ENCODE measurements around the gene TBC1D10A. TPM values are rescaled to one million over a fixed set of nuclear protein-coding genes. Genes with fewer than 3 reads are reported as not detected.

The TBC1D10A gene
- total RNA-seq, 4 donors from 2014 or later: 46.8 to 63.9 (median 52.1) TPM

- peak overlapping the region; percentile 36 to 66 (median 55) for H3K4me3 ChIP-seq
- no peak for DNase-seq (ENCODE audit: low spot score in 2 of 2)
- no peaks in the 10 kb centered on the region for H3K9me3 ChIP-seq
- no peaks in the 10 kb centered on the region for H3K36me3 ChIP-seq
- H3K27ac ChIP-seq: peak overlapping the region in 2 of 4 donors; percentile 10 to 32
- TF ChIP-seq POLR2A (IDR thresholded peaks at IDR 0.05) (no peak), EP300 (IDR thresholded peaks at IDR 0.05) (no peak)
- TF ChIP-seq, protein P1, sequence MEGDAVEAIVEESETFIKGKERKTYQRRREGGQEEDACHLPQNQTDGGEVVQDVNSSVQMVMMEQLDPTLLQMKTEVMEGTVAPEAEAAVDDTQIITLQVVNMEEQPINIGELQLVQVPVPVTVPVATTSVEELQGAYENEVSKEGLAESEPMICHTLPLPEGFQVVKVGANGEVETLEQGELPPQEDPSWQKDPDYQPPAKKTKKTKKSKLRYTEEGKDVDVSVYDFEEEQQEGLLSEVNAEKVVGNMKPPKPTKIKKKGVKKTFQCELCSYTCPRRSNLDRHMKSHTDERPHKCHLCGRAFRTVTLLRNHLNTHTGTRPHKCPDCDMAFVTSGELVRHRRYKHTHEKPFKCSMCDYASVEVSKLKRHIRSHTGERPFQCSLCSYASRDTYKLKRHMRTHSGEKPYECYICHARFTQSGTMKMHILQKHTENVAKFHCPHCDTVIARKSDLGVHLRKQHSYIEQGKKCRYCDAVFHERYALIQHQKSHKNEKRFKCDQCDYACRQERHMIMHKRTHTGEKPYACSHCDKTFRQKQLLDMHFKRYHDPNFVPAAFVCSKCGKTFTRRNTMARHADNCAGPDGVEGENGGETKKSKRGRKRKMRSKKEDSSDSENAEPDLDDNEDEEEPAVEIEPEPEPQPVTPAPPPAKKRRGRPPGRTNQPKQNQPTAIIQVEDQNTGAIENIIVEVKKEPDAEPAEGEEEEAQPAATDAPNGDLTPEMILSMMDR (IDR thresholded peaks at IDR 0.05): no peak
- peaks cover 0 to 8% of the 10 kb centered on the region in 2 donors for H3K27me3 ChIP-seq
- H3K4me1 ChIP-seq: peaks cover 0 to 59% (median 21%) of the 10 kb centered on the region in 4 donors
- WGBS, 2 donors: 27 to 28% methylated on average over 15 of the region's 15 CpGs
These were observed 79.8 kb downstream of the TBC1D10A start for GRCh38 chr22:30246814-30247376.

DNA sequence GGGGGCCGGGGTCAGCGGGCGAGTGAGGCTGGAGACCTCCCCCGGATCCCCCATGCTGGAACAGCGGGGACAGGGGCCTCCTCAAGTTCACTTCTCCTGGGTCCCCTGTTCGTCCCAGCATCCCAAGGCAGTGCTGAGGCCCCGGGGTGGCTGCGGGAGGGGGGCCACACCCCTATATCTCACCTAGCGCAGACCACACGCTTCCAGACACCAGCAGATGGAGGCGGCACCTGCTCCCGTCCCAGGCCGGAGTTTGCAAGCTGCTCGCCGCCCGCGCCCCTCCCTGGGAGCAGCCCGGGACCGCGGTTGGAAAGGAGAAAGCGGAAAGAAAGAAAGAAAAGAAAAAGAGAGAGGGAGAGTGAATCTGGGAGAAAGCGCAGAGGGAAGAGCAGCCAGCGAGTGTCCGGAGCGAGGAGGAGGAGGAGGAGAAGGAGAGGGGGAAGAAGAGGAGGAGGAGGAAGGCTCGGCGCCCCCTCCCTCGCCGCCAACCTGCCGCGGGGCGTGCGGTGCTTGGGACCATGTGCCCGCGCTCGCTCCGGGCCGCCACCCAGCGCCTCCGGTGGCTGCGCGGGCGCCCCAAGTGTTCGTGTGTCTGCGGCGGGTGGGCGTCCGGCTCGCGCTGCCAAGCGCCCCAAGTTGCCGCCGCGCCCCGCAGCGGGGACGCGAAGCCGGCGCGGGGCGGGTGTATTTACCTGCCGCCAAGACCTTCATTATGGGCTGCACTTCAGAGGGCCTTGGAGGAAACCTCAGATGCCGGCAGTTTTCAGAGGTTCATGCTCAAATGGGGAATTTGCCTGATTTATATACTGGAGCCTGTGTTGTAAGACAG, 80.5 kb downstream of the TBC1D10A start, which contains the start of gene LIF:
LIF (minus strand) TSS at position 775 of the 829 bp plus-strand sequence; CDS start at position 711, 64 bp downstream.
- peaks cover 0 to 55% (median 21%) of the 10 kb centered on the region in 4 donors for H3K4me1 ChIP-seq
- DNase-seq (ENCODE audit: low spot score in 2 of 2): no peak
- H3K27me3 ChIP-seq: peaks cover 0 to 8% of the 10 kb centered on the region in 2 donors
- TF ChIP-seq, protein P1 (IDR thresholded peaks at IDR 0.05): peak in 3 of 5 experiments; percentile 26 to 52 (median 32)
- TF ChIP-seq EP300 (IDR thresholded peaks at IDR 0.05) (no peak), POLR2A (IDR thresholded peaks at IDR 0.05) (no peak)
- peak within 1 kb of the TSS in 2 of 4 donors; percentile 60 to 62 for H3K27ac ChIP-seq
- peak within 1 kb of the TSS; percentile 36 to 66 (median 55) for H3K4me3 ChIP-seq
- 2% methylated on average over 43 to 47 of the region's 64 CpGs for WGBS, 2 donors
- H3K9me3 ChIP-seq: no peaks in the 10 kb centered on the region
- H3K36me3 ChIP-seq: no peaks in the 10 kb centered on the region

- H3K9me3 ChIP-seq: no peaks in the 10 kb centered on the region
- no peak for DNase-seq (ENCODE audit: low spot score in 2 of 2)
- peaks cover 0 to 47% (median 21%) of the 10 kb centered on the region in 4 donors for H3K4me1 ChIP-seq
- H3K27me3 ChIP-seq: peaks cover 0 to 8% of the 10 kb centered on the region in 2 donors
- H3K36me3 ChIP-seq: no peaks in the 10 kb centered on the region
- peak overlapping the region; percentile 36 to 66 (median 55) for H3K4me3 ChIP-seq
- WGBS, 2 donors: 57 to 60% methylated on average over 15 of the region's 15 CpGs
- peak overlapping the region in 2 of 4 donors; percentile 60 to 62 for H3K27ac ChIP-seq
- TF ChIP-seq EP300 (IDR thresholded peaks at IDR 0.05) (no peak), POLR2A (IDR thresholded peaks at IDR 0.05) (no peak)
- TF ChIP-seq, protein P1 (IDR thresholded peaks at IDR 0.05): no peak
These were observed 81.4 kb downstream of the TBC1D10A start for GRCh38 chr22:30245181-30245984.

DNA sequence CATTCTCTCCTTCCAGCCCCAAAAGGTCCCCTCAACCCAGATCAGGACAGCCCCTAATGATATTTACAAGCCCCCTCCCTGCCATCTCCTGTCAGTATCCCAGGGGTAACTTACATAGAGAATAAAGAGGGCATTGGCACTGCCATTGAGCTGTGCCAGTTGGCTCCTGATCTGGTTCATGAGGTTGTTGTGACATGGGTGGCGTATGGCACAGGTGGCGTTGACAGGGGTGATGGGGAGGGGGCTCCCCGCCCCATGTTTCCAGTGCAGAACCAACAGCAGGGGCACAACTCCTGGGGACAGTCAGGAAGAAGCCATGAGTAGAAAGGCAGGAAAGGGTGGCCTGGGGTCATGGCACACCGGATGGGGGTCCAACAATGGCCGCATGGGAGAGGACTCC, 82.1 kb downstream of the TBC1D10A start:
- Histone ChIP-seq H3K27ac (no peak overlapping the region), H3K36me3 (no peaks in the 10 kb centered on the region), H3K4me3 (no peak overlapping the region), H3K27me3 (peaks cover 0 to 8% of the 10 kb centered on the region in 2 donors), H3K4me1 (peaks cover 0 to 43% (median 21%) of the 10 kb centered on the region in 4 donors), H3K9me3 (no peaks in the 10 kb centered on the region)
- DNase-seq (ENCODE audit: low spot score in 2 of 2): no peak
- WGBS, 2 donors: 89 to 100% methylated on average over 5 of the region's 5 CpGs
- TF ChIP-seq POLR2A (IDR thresholded peaks at IDR 0.05) (no peak), EP300 (IDR thresholded peaks at IDR 0.05) (no peak)
- TF ChIP-seq, protein P1 (IDR thresholded peaks at IDR 0.05): no peak

Data from tibial nerve (tissue), 4 donors.